Measurements from ENCODE around the gene RALY.
A peak's percentile ranks its signal among the peaks of the same experiment; 100 is the strongest.

Gene RALY

DNA sequence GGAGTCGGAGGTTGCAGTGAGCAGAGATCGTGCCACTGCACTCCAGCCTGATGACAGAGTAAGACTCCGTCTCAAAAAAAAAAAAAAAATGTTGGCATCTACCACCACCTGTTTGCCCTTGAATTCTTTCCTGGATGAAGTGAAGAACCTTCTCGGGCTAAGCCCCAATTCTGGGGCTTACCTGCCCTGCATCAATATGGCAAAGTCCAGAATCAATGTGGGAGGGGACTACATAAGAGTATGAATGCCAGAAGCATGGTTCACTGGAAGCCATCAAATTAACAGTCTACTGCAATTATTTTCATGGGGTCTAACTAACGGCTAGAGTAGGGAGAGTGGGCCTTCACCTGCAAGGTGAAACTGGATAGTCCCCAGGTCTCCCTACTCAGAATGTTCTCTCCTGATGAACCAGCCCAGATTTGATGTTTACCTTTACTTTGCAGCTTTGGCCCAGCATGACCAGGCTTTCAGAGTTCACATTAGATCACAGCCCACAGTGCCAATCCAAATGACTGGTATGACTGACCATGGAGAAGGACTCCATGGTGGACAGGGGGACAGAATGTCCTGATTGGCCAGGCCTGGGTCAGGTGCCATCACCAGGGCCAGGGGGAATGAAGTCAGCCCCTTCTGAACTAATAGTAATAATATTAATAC lies 7.0 kb upstream of the RALY start:
- DNase-seq (ENCODE audit: low read depth), result no peak

DNA sequence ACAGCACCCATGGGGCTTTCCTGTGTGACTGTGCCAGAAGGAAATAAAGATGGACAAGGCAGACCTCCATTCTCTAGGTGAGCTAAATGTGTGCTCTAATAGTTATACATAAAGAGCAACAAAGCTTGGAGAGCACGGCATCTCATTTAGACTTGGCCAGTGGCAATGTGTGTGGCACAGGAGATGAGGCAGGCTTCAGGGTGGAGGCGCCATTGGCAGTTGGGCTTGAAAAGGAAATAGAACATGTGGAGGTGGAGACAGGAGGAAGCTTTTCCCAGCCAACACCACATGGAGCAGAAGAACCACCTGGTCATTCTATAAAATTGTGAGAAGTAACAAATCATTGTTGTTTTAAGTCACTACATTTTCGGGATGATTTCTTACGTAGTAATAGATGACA lies 3.6 kb upstream of the RALY start:
- no peak for DNase-seq (ENCODE audit: low read depth)

DNA sequence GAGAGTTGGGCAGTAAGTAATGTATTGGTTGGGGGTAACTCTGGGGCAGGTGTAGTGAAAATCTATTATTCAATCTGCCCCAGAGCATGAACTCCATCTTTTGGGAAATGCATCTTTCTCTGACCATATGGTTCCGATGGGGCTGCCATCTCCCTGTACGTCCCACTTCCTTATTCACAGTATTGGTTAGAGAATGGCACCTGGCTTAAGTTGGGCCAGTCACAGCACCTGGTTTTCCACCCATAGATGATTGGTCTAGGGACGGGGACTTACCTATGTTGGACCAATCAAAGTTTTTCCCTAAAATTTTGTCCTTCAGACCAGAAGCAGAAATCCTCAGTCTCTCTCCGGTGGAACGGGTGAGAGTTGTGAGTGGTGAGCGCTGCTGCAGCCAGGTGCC lies 2.2 kb upstream of the RALY start:
- no peak for DNase-seq (ENCODE audit: low read depth)

DNA sequence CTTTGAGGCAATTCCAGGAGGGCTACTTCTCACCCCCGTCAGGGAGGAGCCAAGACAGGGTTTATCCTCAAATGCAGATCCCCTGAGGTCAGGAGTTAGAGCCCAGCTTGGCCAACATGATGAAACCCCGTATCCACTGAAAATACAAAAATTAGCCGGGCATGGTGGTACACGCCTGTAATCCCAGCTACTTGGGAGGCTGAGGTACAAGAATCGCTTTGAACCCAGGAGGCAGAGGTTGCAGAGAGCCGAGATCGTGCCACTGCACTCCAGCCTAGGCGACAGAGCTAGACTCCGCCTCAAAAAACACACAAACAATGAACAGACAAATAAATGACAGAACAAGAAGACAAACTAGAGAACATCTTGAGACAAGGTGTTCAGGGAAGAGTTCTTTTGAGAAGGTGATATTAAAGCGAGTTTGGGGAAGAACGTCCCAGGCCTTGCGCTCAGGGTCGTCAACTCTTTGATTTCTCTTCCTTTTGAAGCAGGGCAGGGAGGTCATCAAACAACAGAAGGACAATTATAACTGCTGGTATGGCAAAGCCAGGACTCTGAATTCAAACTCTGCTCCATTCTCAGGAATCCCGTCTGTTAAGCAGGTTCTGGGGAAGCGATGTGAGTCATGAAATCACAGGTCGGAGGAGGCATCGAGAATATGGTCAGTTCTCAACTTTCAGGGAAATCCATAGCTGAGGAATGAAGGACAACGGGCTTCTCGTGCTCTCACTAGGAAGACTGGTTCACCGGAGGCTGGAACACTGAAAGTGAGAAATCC lies 1.4 kb upstream of the RALY start:
- DNase-seq (ENCODE audit: low read depth), result no peak

DNA sequence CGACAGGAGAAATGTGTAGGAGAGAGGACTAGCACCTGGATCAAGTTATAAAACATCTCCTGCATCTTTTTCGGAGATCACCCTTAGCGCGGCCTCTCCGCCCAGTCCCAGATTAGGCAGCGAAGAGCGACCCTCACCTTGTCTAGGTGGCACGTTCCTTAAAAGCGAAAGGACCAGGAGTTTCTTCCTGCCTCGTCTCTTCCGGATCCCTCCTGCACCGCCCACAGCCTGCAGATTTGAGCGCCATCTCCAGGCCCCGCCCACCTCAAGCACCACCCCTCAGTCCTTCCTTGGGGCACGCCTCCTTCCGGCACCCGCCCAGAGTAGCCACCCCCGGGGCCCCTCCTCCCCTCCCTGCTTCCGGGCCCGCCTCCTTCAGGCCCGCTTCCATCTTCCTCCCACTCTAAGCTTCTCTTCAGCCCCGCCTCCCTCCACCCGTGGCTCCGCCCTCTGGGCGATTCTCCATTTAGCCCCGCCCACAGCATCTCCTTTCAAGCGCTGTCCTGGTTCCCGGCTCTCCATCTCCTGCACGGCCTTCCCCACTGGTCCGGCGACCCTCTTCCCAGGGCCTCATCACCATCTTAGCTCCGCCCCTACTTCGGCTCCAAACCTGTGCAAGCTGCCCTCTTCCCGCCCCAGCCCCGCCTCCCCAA lies 662 bp upstream of the RALY start:
- DNase-seq (ENCODE audit: low read depth), result peak; percentile 94

DNA sequence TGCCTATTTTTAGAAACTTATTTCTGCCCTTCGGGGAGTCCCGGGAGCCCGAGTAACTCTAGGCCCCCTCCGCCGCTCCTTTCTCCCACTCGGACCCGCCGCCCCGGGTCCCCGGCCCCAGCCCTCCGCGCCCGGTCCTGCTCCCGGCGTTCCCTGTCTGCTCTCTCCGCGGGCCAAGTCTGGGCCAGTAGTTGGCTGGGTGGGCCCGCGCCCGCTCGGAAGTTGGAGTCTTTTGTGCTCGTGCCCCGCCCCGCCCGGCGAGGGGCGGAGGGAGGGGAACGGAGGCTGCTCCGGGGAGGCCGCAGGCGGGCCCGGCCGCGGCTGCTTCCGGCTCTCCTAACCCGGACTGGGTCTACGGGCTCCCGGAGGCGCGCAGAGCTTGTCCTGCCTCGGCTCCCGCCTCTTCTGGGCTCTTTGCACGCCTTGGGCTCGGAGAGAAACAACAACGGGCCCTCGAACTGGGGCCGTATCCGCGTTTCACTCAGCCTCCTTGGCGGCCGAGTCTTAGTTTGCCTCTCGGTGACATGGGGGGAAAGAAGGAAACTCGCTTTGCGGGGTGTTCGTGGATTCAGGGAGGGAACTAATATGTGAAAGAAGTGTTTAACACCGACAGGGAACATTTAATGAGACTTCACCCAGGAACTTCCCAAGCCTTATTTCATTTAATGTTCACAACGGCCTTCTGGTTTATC lies 657 bp downstream of the RALY start:
- DNase-seq (ENCODE audit: low read depth), result no peak

DNA sequence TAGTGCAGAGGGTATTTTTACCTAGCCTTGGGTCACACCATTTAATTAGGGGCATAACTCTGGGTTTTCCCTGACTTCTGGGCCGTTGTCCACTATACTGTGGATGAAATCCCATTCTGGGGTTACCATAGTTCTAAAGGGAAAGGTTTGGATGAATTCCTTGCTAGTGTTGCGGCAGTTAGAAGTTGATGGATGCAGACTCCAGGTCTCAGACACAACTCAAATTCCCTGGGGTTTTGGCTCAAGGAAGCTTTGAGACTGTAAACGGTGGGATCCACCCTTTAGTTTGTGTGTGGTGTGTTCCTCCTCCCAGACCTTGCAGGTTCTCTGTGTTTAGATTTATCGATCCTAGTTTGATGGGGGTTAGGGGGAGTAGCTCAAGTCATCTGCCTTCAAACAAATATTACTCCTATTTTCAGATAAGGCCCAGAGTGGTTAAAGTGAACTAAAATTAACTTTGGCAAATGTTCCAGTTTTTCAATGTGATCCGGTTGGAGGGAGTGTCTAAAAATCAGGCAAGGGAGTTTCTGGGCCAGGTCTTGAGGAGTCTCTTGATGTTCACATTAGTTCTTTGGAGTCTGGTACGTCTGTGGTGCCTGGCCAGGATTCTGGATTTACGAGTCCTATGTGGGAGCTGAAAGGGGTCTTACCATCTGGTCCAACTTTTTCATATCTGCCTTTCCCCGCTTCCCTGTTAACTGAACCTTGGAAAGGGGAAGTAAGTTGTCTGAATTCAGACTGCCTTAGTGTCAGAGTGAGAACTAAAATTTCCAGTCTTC lies 1.5 kb downstream of the RALY start:
- no peak for DNase-seq (ENCODE audit: low read depth)

DNA sequence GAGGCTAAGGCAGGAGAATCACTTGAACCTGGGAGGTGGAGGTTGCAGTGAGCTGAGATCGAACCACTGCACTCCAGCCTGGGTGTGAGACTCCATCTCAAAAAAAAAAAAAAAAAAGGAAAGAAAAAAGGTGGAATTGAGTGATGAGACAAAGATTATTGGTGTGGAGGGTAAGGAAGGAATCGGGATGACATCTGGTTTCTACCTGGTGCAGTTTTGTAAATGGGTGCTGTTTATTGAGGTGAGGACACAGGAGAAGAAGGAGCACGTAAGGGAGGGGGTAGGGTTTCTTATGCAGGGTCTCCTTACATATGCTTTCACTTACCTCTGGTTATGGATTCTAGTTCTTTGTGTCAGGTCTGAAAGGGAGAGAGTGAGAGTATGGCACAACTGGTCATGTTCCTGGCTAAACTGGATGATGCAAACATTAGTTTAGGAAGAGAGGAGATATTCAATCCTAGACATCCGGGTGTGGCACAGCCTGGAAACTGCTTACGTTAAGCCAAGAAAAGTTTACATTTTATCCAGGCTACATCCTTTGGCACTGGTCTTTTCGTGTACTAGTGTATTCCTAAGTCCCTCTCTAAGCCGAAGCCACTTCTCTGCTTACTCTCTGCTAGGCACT lies 5.4 kb downstream of the RALY start:
- DNase-seq (ENCODE audit: low read depth), result no peak

DNA sequence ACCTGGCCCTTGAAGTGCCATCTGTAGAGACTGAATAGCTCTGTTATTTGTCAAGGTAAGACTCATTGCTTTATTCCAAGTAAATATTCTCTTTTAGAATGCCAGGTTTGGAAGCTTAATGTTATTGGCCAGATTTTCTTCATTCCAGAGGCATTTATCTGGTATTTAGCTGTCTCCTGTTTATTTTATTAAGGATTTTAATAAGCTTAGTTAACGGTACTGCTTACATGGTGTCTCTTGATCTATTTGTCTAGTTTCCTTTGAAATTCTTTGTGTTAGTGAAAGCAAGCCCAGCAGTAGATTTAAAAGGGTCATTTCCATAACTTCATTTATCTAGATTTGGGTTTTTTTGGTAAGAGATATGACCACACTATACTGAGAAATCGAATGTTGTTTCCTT lies 7.7 kb downstream of the RALY start:
- no peak for DNase-seq (ENCODE audit: low read depth)

DNA sequence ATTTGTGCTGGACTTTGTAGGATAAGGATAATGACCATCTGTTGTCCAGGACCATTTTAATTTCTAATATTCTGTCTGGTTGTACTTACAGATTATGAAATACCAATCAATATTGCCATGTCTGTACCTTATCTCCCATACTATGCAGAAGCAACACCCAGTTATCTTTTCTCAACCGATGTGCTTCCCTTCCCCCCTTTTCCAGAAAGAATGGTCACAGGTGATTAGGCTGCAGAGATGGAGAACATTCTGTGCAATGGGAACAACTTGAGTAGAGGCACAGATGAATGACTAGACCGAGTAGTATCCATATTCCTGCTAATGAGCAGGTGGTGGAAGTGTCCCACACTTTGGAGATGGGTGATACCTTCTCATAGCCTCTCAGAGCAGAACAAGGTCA lies 10.5 kb downstream of the RALY start:
- DNase-seq (ENCODE audit: low read depth), result no peak

DNA sequence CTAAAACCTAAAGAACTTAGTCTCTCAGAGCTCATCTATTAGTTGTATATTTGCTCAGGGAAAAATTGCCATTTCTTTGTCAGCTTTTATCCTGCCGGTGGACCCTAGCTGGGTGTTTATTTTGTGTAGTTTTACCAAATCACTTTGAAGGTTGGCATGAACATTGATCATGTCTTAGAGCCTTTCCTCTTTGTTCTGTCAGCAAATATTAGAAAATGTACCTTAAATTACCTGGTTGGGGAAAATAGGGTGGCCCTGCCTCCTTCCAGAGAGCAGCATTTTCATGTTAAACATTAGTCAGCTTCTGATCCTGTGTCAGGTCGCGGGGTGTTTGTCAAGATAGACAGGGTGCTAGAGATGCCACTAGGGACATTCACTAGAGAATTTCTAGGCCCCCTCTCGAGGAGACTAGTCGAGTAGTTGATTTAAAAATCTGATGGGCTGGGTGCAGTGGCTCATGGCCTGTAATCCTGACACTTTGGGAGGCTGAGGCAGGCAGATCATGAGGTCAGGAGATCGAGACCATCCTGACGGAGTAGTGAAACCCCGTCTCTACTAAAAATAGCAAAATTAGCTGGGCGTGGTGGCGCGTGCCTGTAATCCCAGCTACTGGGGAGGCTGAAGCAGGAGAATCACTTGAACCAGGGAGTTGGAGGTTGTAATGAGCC lies 11.2 kb downstream of the RALY start:
- no peak for DNase-seq (ENCODE audit: low read depth)

DNA sequence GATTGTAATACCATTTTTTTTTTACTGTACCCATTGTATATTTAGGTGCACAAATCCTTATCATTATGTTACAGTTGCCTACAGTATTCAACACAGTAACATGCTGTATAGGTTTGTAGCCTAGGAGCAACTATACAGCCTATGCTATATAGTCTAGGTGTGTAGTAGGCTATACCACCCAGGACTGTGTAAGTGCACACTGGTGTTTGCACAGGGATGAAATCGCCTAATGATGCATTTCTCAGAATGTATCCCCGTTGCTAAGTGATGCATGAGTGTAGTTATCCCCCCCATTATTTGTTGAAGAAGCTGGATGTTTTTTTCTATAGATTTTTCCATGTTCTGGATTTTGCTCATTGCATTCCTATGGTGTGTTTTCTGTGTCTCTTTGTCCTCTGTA lies 12.9 kb downstream of the RALY start:
- no peak for DNase-seq (ENCODE audit: low read depth)

DNA sequence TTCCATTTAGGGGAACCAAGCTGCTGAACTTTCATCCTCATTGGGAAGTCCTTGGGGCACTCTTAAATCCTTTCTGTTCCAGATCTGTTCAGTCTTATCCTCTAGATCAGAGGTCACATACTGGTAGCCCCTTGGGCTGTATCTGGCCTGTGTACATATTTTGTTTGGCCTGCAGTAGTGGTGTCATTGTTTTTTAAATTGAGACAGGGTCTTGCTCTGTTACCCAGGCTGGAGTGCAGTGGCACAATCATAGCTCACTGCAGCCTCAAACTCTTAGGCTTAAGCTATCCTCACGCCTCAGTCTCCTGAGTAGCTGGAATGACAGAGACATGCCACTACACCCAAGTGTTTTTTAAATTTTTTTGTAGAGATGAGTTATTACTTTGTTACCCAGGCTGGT lies 14.8 kb downstream of the RALY start:
- no peak for DNase-seq (ENCODE audit: low read depth)

DNA sequence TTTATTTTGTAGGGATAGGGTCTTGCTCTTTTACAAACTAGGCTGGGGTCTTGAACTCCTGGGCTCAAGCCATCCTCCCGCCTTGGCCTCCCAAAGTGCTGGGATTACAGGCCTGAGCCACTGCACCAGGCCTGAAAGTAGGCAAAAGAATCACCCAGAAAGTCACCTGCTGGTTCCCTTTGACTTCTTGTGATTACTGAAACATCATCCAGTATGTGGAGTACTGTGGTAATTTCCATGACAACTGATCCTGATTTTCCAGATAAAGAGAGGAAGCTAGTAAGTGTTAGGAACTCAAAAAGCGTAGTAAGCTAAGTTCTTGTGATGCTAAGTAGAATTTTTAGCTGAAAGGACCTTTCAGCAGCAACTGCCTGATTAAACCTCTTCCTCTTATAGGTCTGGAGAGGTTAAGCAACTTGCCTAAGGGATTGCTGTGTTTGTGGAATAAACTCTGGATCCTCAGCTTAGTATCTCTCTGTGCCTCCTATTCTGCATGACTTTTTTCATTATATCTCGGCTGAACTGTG lies 16.8 kb downstream of the RALY start:
- no peak for DNase-seq (ENCODE audit: low read depth)

DNA sequence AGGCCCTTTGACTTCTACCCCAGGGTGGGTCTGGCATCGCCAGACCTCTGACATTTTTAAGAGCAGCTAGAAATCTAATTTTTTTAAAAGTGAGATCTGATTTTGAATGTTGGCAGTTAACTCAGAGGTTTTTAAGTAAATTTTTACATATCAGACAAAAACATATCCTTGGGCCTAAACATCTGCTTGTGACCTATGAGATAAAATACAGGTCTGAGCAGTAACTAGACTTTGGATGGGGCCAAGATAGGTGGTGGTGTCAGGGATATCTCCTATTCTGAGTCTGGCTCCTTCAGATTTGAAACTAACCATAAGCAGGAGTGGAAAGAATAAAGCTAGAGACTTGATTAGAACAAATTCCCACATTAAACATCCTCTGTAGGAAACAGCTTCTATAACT lies 17.6 kb downstream of the RALY start:
- no peak for DNase-seq (ENCODE audit: low read depth)

DNA sequence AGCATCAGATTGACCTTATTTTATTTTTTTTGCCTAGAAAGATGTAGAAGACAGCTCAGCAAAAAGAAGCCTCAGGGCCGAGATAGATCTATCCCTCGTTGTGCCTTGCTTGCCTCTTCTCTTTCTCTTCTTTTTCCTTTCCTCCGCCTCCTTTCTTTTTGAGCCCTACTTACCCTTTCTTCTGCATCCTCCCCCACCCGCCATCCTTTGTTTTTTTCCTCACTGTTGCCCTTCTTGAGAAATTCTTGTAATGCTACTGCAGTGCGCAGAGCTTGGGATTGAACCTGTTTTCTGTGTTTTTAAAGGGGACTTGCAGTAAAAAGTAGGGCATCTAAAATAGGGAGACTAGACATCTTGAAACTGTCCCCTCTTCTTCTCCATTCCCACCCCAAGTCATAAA lies 18.6 kb downstream of the RALY start:
- DNase-seq (ENCODE audit: low read depth), result no peak

DNA sequence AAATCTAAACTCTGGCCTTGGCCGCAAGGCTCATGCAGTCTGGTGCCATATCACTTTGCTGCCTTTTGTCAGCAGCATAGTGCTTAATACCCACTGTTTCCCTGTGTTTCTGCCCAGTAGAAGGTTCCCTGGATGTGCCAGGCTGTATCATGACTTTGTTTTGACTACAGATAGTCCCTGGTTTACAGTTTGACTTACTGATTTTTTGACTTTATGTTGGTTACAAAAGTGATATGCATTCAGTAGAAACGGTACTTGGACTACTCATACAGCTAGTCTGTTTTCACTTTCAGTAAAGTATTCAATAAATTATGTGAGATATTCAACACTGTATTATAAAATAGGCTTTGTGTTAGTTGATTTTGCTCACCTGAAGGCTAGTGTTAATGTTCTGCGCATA lies 19.0 kb downstream of the RALY start:
- no peak for DNase-seq (ENCODE audit: low read depth)

DNA sequence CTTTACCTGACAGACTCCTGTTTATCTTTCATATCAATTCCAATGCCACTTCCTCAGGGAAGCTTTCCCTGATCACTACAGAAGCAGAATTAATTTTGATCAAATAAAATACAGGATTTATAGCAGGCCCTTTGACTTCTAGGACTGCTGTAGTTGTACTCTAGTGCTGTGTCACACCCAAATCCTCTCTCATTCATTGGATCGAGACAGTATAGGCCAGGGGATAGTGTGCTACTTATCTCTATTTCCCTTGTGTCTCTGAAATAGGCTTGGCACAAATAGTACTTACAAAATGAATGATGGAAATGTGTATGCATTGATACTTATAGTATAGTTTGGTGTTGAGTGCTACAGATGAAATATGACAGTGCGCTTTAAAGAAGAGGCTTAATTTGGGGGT lies 19.8 kb downstream of the RALY start:
- no peak for DNase-seq (ENCODE audit: low read depth)

DNA sequence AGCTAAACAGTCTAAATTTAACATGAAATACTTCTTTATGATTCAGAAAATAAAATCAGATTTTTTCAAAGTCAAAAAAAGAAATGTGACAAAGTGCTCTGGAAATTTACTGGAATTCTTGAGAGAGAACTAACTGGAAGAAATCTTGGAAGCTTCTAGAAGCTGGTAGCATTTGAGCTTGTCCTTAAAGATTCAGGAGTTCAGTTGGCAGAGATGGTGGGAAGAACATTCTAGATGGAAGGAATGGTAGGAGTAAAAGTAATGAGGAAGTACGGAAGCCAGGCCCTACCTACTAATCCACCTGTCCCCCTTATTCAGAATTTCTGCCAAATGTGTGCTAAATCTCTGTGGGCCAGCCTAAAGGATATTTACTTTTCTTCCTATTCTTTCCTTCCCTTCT lies 21.2 kb downstream of the RALY start:
- no peak for DNase-seq (ENCODE audit: low read depth)

DNA sequence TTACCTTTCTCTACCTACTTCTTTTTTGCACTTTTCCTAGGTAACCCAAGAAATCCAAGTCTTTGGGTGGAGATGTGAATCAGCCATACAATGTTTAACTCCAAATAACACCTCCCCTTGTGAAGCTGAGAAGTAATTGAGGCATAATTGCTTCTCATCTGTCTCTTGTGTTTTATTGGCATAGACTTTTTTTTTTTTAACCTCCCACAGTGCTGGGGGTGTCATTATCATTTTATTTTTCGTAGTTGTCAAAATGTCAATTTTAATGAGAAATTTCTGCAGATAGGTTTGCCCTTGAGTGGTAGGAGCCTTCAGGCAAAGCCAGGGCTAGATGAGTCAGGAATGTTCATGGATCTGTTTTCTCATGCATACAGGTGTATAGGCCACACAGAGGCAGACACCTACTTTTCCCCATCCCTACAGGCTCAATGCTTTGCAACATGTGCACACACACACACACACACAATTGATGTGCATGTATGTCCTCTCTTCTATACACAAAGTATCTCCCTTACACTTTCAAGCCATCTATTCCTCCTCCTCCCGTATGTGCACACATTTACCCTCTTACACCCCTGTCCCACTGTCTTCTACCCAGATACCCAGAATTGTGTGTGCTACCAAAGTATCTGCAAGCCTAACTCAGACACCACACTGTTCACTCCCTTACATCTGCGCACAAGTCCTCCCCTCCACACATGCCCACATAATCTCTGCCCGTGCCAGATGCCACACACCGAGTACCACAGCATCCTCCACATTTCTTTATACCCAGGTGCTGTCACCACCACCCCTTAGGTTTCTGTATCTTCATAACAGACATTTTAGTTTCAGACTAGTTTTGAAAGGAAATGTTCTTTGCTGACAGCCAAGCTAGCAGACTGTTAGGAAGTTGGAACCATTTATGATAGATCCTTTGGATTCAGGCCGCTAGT lies 22.0 kb downstream of the RALY start:
- no peak for DNase-seq (ENCODE audit: low read depth)

Data from HS-5 (cell line).